ENCODE results near the gene SPDYE2B.
"Not testable (repeated sequence)": the region's sequence is repeated elsewhere in the genome, so short reads cannot be mapped to it uniquely, and the experiment has no call there.

Gene SPDYE2B

GRCh38 chr7:102649924-102650323, at the start of gene SPDYE2B:
Gene SPDYE2B (plus strand): TSS chr7:102650319. CDS start chr7:102652349, 2,030 bp downstream.
- not testable (repeated sequence) for DNase-seq (ENCODE audit: low read depth in 2 of 2, low spot score in 1 of 2)

GRCh38 chr7:102602317-102602716, 47.8 kb upstream of the SPDYE2B start:
- DNase-seq (ENCODE audit: low read depth in 2 of 2, low spot score in 1 of 2) = not testable (repeated sequence)

- DNase-seq (ENCODE audit: low read depth in 2 of 2, low spot score in 1 of 2) = not testable (repeated sequence)
These were observed 45.5 kb upstream of the SPDYE2B start for GRCh38 chr7:102604431-102605145.

- not testable (repeated sequence) for DNase-seq (ENCODE audit: low read depth in 2 of 2, low spot score in 1 of 2)
These were observed 43.3 kb upstream of the SPDYE2B start for GRCh38 chr7:102606848-102607247.

- not testable (repeated sequence) for DNase-seq (ENCODE audit: low read depth in 2 of 2, low spot score in 1 of 2)
These were observed 40.4 kb upstream of the SPDYE2B start for GRCh38 chr7:102609734-102610133.

- not testable (repeated sequence) for DNase-seq (ENCODE audit: low read depth in 2 of 2, low spot score in 1 of 2)
These were observed 39.7 kb upstream of the SPDYE2B start for GRCh38 chr7:102610441-102610840.

- DNase-seq (ENCODE audit: low read depth in 2 of 2, low spot score in 1 of 2) = not testable (repeated sequence)
These were observed 39.0 kb upstream of the SPDYE2B start for GRCh38 chr7:102611013-102611674.

GRCh38 chr7:102611675-102612325, 38.3 kb upstream of the SPDYE2B start:
- not testable (repeated sequence) for DNase-seq (ENCODE audit: low read depth in 2 of 2, low spot score in 1 of 2)

GRCh38 chr7:102613575-102614345, 36.4 kb upstream of the SPDYE2B start:
- not testable (repeated sequence) for DNase-seq (ENCODE audit: low read depth in 2 of 2, low spot score in 1 of 2)

GRCh38 chr7:102614346-102614697, 35.8 kb upstream of the SPDYE2B start:
- not testable (repeated sequence) for DNase-seq (ENCODE audit: low read depth in 2 of 2, low spot score in 1 of 2)

- DNase-seq (ENCODE audit: low read depth in 2 of 2, low spot score in 1 of 2) = not testable (repeated sequence)
These were observed 35.2 kb upstream of the SPDYE2B start for GRCh38 chr7:102614873-102615272.

- DNase-seq (ENCODE audit: low read depth in 2 of 2, low spot score in 1 of 2) = not testable (repeated sequence)
These were observed 34.2 kb upstream of the SPDYE2B start for GRCh38 chr7:102615930-102616329.

- DNase-seq (ENCODE audit: low read depth in 2 of 2, low spot score in 1 of 2) = not testable (repeated sequence)
These were observed 33.5 kb upstream of the SPDYE2B start, which contains the start of gene RASA4 for GRCh38 chr7:102616507-102617125. Gene RASA4 (minus strand): TSS chr7:102616756. CDS start chr7:102616689, 67 bp downstream.

- DNase-seq (ENCODE audit: low read depth in 2 of 2, low spot score in 1 of 2) = not testable (repeated sequence)
These were observed 32.0 kb upstream of the SPDYE2B start for GRCh38 chr7:102618122-102618521.

- DNase-seq (ENCODE audit: low read depth in 2 of 2, low spot score in 1 of 2) = not testable (repeated sequence)
These were observed 22.7 kb upstream of the SPDYE2B start for GRCh38 chr7:102627271-102627904.

GRCh38 chr7:102630622-102631021, 19.5 kb upstream of the SPDYE2B start:
- DNase-seq (ENCODE audit: low read depth in 2 of 2, low spot score in 1 of 2) = not testable (repeated sequence)

- not testable (repeated sequence) for DNase-seq (ENCODE audit: low read depth in 2 of 2, low spot score in 1 of 2)
These were observed 15.8 kb upstream of the SPDYE2B start for GRCh38 chr7:102634299-102634698.

- DNase-seq (ENCODE audit: low read depth in 2 of 2, low spot score in 1 of 2) = not testable (repeated sequence)
These were observed 14.8 kb upstream of the SPDYE2B start for GRCh38 chr7:102635354-102635753.

- not testable (repeated sequence) for DNase-seq (ENCODE audit: low read depth in 2 of 2, low spot score in 1 of 2)
These were observed 13.2 kb upstream of the SPDYE2B start for GRCh38 chr7:102636956-102637355.

- not testable (repeated sequence) for DNase-seq (ENCODE audit: low read depth in 2 of 2, low spot score in 1 of 2)
These were observed 11.3 kb upstream of the SPDYE2B start for GRCh38 chr7:102638848-102639247.
